Ovary (tissue), 9 donors: ENCODE data around the gene STX11. TPM values are rescaled to one million over a fixed set of nuclear protein-coding genes. Genes with fewer than 3 reads are reported as not detected.

ENCODE experiments used
- DNase-seq, 5 donors: peaks; one replicate each; pipeline ENCODE4 v3.0.0-alpha.2; 2019 to 2020
- H3K27ac ChIP-seq, 2 donors: fragments of 200-600 bp; one replicate each; pipeline versions ENCODE4 v1.5.1 to v1.8.0; 2019 to 2022
- H3K27me3 ChIP-seq: fragments of 200-600 bp; one replicate; pipeline ENCODE4 v1.8.0; 2022
- H3K36me3 ChIP-seq: fragments of 200-600 bp; sonication (generic); one replicate; pipeline ENCODE4 v1.5.1; 2019
- H3K4me1 ChIP-seq: one replicate; pipeline ENCODE4 v1.8.1; 2013; ENCODE audit warnings: mild to moderate bottlenecking, moderate library complexity; ENCODE audit not compliant: insufficient read depth
- H3K4me3 ChIP-seq: fragments of 200-600 bp; sonication (generic); one replicate; pipeline ENCODE4 v1.5.1; 2017
- H3K9me3 ChIP-seq, 2 donors: fragments of 200-600 bp in 1 of 2; sonication (generic) in 1 of 2; one replicate each; pipeline versions ENCODE4 v1.5.1 to v1.8.1; 2013 to 2019; ENCODE audit warnings: mild to moderate bottlenecking in 1 of 2, moderate library complexity in 1 of 2
- CTCF ChIP-seq, 3 donors: fragments of 450-650 bp in 2 of 3; fragments of 200-600 bp in 1 of 3; IDR thresholded peaks; one replicate each; pipeline versions ENCODE4 v1.5.1 to v1.8.0; 2016 to 2022; ENCODE audit warnings: antibody characterized with exemption in 3 of 3, mild to moderate bottlenecking in 1 of 3
- EP300 ChIP-seq: sonication (generic); formaldehyde crosslinking; IDR thresholded peaks from one replicate; pipeline ENCODE4 v1.6.1; 2017; ENCODE audit warnings: antibody characterized with exemption
- POLR2A ChIP-seq: fragments of 450-650 bp; IDR thresholded peaks from one replicate; pipeline ENCODE4 v1.6.1; 2017; ENCODE audit warnings: antibody characterized with exemption, mild to moderate bottlenecking, moderate library complexity
- WGBS, 3 donors: extraction: QIAGEN DNeasy Blood & Tissue Kit in 1 of 3; methylation state at CpG; one replicate each; pipeline versions ENCODE4 v1.1.5 to v1.1.7; 2013 to 2017; 5-methylcytosine and 5-hydroxymethylcytosine counted together
- intact Hi-C, 4 donors: fragments of 100-400 bp; cut with DNase I; formaldehyde crosslinking; loops; one replicate each; pipeline versions ENCODE4 v1.11.0 to v1.15.1; 2022 to 2023
- polyA plus RNA-seq, 2 donors: library from polyadenylated mRNA; stranded (reverse); fragments of 200-250 nt in 1 of 2; fragments of 350-450 nt in 1 of 2; fragmentation: Illumina TruSeq in 1 of 2; extraction: RNeasy Lipid Tissue Mini Kit (QIAGEN cat#74804) in 1 of 2; gene quantifications; one replicate each; pipeline ENCODE4 v1.2.3, GENCODE V29; 2013 to 2014
- total RNA-seq, 7 donors: library from RNA; depleted of rRNA in 2 of 7; stranded (reverse); fragments of >200 nt in 2 of 7; fragmentation: NEBNext Ultra II Directional in 3 of 7; extraction: Animal tissue kit (Norgen Biotek cat#: 25700) in 3 of 7; gene quantifications; one replicate each; pipeline versions ENCODE4 v1.1.0 to v1.2.4, GENCODE V29; 2016 to 2023
- donor health status: DM: no; HTN: no; CAD: no; lungs with moderate emphysema.
- donor health status: DM: no; HTN: no; CAD: no.
- donor health status: Bipolar disorder and iron deficiency.
- donor health status: DM: yes; HTN: yes; CAD: no.
- donor health status: DM: no; HTN: no; CAD: no.
- donor health status: DM: yes; HTN: yes; CAD: no.

STX11 gene
- total and polyA plus RNA-seq, 9 donors = 0.45 to 6.0 (median 1.7) TPM

- 35 to 47% (median 44%) methylated on average over 4 of the region's 4 CpGs for WGBS, 3 donors
- TF ChIP-seq EP300 (no peak), CTCF (IDR thresholded peaks at IDR 0.05) (no peak), POLR2A (no peak)
- no peaks in the 10 kb centered on the region for H3K9me3 ChIP-seq
- H3K4me1 ChIP-seq = peaks cover 10% of the 10 kb centered on the region
- H3K27me3 ChIP-seq = no peaks in the 10 kb centered on the region
- H3K36me3 ChIP-seq = no peaks in the 10 kb centered on the region
- intact Hi-C loops = no loop called here
- H3K4me3 ChIP-seq = no peak overlapping the region
- no peak for DNase-seq
- no peak overlapping the region for H3K27ac ChIP-seq
These were observed 1.4 kb upstream of the STX11 start for GRCh38 chr6:144148886-144149285.

DNA sequence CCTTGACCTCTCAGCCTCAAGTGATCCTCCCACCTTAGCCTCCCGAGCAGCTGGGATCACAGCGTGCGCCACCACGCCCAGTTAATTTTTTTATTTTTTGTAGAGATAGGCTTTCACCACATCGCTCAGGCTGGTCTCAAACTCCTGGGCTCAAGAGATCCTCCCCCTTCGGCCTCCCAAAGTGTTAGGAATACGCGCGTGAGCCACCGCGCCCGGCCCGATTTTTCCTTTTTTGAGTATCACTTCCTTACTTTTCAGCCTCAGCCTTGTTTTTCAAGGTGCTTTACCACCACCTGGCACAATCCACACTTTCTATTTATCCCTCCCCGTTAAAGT lies 791 bp upstream of the STX11 start:
- Histone ChIP-seq H3K4me3 (peak overlapping the region; percentile 60), H3K36me3 (no peaks in the 10 kb centered on the region), H3K27me3 (no peaks in the 10 kb centered on the region), H3K27ac (no peak overlapping the region), H3K4me1 (peaks cover 10% of the 10 kb centered on the region), H3K9me3 (no peaks in the 10 kb centered on the region)
- 40 to 55% (median 51%) methylated on average over 14 of the region's 14 CpGs for WGBS, 3 donors
- no peak for DNase-seq
- intact Hi-C loops = no loop called here
- TF ChIP-seq POLR2A (no peak), CTCF (IDR thresholded peaks at IDR 0.05) (no peak), EP300 (no peak)

GRCh38 chr6:144150710-144151657 lies 667 bp downstream of the STX11 start:
- H3K27ac ChIP-seq = no peak overlapping the region
- H3K9me3 ChIP-seq = no peaks in the 10 kb centered on the region
- TF ChIP-seq CTCF (IDR thresholded peaks at IDR 0.05) (no peak), EP300 (no peak), POLR2A (no peak)
- H3K4me3 ChIP-seq = peak overlapping the region; percentile 60
- H3K36me3 ChIP-seq = no peaks in the 10 kb centered on the region
- no peaks in the 10 kb centered on the region for H3K27me3 ChIP-seq
- 5 to 6% (median 5%) methylated on average over 30 of the region's 30 CpGs for WGBS, 3 donors
- peak in 2 of 5 donors; percentile 19 to 22 for DNase-seq
- H3K4me1 ChIP-seq = peaks cover 10% of the 10 kb centered on the region
- intact Hi-C loops = no loop called here

- WGBS, 3 donors = 90 to 93% (median 92%) methylated on average over 6 of the region's 6 CpGs
- no peaks in the 10 kb centered on the region for H3K27me3 ChIP-seq
These were observed 2.1 kb downstream of the STX11 start for GRCh38 chr6:144152334-144152900.

More at GRCh38 chr6:144152334-144152900, 2.1 kb downstream of the STX11 start:
- H3K36me3 ChIP-seq = no peaks in the 10 kb centered on the region
- DNase-seq = no peak
- TF ChIP-seq CTCF (IDR thresholded peaks at IDR 0.05) (no peak), POLR2A (no peak), EP300 (no peak)
- no peak overlapping the region for H3K27ac ChIP-seq
- H3K4me3 ChIP-seq = no peak overlapping the region
- peaks cover 14% of the 10 kb centered on the region for H3K4me1 ChIP-seq
- H3K9me3 ChIP-seq = no peaks in the 10 kb centered on the region
- intact Hi-C loops = no loop called here
